CD1c-positive myeloid dendritic cell (primary cell): ENCODE results near the gene LHX1.
A peak's percentile ranks its signal among the peaks of the same experiment; 100 is the strongest.

Experiments
- DNase-seq: peaks from one replicate; pipeline ENCODE4 v3.0.0-alpha.2; 2016; ENCODE audit errors: extremely low spot score

The LHX1 gene

DNA sequence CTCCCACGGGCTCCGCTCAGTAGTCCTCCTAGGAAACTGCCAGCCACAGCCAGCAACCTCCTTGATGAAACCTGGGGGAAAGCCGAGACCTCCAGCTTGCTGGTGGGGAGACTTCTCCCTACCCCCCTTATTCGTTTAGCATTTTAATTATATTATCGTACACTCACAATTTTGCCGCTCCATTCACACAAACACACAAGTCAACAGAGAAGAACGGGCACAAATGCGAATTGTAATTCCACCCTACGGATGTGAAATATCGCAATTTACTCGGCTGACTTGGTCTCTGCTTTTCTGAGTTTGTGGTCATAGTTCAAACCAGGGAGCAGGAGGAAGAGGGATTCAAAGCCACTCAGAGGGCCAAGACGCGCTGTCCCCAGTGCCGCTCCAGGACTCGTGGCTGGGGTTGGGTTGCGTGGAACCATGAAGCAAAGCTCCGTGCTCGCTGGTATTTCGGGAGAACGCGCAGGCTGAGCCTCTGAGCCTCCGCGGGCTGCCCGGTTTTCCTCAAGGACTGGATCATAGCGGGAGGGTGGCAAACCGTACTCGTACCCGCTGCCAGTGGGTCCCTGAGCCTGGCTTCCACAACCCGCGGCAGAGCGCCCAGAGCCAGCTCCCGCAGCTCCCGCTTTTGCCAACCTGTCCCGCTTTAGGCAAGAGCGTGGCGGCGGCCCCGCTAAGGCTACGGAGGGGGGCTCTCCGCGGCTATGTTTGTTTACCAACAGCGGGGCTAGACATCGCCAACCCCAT is 2.0 kb downstream of the LHX1 start:
- no peak for DNase-seq

DNA sequence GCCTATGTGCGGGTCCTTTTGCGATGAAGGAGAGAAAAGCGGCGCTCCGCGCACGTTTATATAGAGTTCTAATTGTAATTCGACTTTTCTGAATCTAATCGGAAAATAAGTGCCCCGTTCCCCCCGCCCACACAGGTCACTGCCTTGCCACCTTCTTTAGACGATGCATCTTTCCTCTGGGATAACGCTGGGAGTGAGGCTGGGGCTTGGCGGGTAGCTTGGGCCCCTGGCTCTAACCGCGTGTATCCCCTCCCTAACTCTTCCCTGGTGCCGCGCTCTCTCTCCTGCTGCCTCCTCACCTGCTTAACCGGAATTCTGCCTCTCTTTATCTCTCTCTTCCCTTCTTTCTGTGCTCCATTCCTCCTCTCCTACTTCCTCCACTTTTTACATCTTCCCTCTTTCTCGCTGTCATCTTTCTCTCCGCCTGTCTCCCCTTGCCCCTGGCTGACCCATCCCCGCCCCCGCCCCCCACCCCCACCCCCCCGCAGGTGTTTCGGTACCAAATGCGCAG is 2.6 kb downstream of the LHX1 start:
- DNase-seq: no peak

DNA sequence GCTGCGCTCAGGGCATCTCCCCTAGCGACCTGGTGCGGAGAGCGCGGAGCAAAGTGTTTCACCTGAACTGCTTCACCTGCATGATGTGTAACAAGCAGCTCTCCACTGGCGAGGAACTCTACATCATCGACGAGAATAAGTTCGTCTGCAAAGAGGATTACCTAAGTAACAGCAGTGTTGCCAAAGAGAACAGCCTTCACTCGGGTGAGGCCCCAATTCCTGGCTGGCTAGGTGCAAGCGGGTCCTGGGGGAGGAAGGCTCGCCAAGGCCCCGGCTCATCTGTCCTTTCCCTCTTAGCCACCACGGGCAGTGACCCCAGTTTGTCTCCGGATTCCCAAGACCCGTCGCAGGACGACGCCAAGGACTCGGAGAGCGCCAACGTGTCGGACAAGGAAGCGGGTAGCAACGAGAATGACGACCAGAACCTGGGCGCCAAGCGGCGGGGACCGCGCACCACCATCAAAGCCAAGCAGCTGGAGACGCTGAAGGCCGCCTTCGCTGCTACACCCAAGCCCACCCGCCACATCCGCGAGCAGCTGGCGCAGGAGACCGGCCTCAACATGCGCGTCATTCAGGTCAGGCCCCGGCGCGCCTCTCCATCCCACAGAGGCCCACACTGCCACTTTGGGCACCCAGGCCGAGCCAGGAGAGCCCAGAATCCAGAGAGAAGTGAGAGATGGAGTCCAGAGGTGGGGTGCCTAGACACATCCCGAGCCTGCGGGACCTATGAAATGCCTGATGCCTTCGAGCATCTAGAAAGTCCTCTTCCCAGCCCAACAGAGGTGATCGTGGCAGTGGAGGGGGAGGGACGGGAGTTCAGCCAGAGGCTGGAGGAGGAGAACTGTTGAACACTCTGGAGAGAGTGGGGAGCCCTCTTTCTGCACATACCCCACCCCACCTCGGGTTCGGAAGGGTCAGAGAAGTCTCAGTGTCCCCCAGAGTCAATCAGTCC is 3.3 kb downstream of the LHX1 start:
- no peak for DNase-seq

DNA sequence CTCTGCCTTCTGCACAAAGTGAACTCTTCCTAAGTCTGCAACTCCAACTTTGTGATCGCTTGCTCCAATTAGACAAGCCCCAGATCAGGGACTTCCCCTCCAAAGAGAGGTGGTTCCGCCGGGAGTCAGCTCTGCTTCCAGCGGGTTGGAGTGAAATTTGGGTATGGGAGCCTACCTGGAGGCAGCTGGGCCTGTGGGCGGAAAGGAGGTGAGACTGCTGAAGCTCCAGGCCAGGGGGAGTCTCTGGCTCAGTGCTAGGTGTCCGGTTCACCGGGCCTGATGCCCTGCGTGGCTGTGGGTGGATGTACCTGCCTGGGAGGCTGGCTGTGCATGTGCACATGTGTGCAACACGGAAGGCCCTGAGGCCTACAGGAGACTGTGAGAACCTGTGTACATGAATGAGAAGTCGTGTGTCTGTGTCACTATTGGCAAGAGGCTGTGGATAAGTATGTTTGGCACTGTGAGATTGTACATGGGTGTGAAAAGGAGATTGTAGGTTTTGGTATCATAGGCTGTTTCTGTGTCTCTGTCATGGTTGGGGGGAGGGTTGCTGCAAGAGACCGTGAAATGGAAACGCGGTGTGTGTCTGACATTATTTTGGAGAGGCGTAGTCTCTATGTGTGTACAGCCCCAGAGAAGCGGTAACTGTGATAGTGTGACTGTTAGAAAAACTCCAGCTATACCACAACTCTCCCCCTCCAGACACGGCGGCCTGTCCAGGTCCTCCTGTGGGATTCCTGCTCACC is 4.2 kb downstream of the LHX1 start:
- no peak for DNase-seq

DNA sequence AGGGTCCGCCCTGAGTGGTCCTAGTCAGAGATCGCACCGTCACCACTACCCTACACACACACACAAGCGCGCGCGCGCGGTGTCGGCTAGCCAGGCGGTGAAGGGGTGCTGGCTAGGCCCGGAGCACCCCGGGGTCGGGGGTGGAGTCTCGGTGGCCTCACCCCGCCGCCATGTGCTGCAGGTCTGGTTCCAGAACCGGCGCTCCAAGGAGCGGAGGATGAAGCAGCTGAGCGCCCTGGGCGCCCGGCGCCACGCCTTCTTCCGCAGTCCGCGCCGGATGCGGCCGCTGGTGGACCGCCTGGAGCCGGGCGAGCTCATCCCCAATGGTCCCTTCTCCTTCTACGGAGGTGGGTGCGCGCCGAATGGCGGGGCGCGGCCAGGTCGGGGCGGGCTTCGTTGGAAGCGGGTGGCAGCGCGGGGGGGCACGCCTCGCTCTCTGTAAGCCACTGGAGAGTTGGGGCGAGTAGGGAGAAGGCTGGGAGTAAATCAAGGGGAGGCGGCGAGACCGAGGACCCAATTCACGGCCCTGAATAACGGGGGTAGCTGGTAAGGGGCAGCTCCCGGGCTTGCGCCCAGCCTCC is 4.8 kb downstream of the LHX1 start:
- no peak for DNase-seq

DNA sequence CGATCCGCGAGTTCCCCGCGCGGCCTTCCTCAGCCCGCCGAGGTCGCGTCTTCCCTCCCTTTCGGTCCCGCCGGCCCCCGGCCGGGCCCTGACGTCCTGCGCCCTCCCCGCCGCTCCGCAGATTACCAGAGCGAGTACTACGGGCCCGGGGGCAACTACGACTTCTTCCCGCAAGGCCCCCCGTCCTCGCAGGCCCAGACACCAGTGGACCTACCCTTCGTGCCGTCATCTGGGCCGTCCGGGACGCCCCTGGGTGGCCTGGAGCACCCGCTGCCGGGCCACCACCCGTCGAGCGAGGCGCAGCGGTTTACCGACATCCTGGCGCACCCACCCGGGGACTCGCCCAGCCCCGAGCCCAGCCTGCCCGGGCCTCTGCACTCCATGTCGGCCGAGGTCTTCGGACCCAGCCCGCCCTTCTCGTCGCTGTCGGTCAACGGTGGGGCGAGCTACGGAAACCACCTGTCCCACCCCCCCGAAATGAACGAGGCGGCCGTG is 5.4 kb downstream of the LHX1 start:
- no peak for DNase-seq

DNA sequence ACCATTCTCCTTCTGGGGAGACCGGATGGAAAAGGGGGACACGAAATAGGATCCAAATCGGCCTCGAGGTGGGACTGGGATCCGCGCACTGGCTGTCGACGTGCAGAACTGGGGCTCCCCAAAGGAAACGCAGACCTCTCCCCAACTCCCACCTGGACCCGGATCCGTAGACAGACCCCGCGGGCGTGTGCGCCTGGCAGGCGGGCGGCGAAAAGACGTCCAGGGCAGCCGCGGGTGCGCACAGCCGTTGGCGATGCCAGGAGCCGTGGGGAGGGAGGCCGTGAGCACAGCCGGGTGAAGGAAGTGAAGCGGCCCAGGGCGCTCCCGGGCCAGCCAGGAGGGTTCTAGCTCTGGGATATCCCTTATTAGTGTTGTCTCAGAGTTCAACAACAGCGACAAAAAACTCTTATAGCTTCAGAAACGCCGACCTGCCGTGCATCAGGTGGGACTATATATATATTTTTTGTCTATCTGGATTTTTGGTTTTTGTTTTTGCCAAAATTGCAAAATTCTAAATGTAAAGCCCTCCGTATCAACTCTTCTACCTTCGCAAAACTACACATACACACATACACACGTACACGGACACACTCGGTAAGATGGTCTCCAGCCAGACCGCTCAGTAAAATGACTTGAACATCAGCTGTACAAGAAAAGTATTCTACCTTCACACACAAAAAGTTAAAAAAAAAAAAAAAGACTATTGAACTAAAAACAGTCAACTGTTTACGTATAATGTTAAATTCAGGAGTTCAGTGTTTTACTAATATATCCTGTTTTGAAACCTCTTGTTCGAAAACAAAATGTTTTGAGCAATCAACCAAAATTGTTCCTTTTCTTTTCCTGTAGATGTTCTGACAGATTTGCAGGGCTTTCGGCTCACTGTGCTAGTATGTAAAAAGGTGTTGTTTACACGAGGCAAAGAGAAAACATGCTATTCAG is 6.2 kb downstream of the LHX1 start:
- DNase-seq: no peak

DNA sequence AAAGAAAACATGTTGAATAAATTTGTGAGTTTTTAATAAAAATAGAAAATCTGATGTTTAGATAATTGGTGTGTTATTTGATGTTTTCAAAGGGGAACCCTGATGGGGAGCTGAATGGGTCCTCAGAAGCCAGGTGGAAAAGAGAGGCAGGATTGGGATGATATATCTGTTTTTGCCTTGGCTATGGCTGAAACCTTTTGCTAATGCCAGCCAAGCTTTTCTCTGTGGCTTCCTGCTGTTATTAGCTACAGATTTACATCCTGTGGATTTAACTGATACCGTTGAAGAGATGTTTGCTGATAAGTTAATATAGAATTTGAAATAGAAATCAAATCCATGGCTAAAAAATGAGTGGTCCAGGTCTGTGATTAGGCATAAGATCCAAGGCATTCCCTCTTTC is 7.3 kb downstream of the LHX1 start:
- DNase-seq: no peak

DNA sequence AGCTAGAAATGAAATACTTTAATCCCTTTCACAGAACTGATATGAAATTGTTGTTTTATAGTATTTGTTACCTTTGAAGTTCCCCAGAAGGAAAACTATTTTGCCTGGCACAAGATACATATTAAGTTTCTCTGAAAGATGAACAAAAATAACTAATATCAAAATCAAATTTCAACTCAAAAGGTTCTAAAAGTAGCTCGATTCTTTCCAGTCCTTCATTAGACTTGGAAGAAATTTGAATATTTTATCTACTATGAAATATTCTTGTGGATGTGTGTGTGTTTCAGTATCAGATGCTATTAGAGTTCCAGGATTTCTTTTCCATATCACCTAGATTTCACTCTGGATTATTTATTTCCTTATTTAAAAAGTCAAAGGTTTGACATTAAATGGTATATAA is 7.9 kb downstream of the LHX1 start:
- no peak for DNase-seq

DNA sequence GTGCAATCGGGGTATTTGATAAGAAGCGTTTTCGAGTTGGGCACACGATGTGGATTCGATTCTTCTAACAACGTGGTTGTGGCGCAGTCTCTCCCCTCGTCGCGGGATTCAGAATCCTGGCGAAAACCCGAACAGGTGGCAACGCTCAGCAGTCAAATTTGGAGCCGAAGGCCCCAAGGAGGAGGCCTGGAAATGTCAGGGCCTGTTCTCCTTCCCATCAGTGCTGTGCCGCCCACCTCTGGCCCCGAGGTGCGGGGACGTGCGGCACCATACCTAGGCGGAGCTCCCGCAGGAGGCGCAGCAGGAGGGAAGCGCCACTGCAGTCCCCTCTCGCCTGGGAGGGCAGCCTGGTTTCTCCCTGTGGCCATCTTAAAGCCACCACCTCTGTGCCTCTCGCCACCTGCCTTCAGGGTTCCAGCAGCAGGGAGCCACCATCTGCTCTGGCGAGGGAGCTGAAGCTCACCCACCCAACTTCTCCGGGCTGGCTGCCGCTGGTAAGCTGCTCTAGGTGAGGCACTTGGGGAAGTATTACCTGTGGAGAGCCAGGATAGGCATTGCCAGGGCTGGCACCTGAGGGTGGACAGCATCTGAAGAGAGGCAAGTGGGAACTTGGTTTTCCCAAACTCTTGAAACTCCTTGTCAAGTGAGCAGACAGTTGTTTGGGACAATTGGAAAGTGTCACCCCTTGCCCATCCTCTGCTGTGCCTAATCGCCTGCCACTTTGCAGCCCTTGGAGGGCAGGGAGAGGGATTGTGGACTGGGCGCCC is 8.9 kb downstream of the LHX1 start:
- DNase-seq: no peak

DNA sequence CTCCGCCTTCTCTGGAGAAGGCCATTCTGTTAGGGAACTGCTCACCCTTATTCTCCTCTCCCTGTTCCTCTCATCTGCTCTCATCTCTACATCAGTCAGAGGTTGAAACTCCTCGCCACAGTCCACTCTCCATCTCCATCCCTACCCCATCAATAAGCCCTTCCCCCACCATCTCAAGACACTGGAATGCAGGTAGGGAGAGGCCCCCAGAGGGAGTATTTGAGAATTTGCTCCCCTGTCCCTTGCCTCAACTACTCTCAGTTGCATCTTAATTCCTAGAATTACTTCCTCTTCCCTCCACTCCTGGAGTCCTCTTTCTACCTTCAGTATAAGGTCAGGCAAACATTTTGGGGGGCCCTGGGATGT is 9.4 kb downstream of the LHX1 start:
- no peak for DNase-seq

DNA sequence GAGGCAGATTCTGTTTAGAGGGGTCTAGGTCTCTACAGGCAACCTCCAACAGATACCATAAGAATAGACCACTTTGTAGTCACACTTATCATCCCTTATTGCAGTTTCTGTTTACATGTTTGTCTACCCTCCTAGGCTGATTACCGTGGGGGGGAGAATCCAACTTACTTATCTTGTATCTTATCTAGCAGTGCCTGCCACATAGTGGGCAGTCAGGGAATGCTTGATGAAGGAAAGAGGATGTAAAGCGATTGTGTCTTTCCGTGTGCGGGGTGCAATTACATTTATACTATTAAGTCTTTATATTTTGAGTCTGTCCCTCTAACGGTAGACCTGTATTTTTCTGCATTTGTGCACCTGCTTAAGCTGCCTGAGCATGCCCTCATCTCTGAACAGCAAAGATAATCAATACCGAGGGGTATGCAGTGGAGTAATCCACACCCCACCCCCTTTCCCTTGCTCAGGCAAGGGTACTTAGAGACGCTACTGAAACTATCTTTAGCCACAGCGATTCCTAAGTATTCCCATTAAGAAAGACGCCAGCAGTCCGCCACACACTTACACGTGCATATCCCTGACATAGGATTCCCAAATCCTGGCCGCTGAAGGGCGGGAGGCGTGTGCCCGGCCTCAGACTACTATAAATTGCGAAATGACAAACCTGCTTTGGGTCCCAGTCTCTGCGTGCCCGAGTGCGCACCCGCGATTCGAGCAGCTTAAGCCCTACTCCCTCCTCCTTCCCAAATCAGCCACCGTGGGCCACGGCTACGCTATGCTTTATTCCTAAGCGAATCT is 10.8 kb downstream of the LHX1 start:
- DNase-seq: no peak

DNA sequence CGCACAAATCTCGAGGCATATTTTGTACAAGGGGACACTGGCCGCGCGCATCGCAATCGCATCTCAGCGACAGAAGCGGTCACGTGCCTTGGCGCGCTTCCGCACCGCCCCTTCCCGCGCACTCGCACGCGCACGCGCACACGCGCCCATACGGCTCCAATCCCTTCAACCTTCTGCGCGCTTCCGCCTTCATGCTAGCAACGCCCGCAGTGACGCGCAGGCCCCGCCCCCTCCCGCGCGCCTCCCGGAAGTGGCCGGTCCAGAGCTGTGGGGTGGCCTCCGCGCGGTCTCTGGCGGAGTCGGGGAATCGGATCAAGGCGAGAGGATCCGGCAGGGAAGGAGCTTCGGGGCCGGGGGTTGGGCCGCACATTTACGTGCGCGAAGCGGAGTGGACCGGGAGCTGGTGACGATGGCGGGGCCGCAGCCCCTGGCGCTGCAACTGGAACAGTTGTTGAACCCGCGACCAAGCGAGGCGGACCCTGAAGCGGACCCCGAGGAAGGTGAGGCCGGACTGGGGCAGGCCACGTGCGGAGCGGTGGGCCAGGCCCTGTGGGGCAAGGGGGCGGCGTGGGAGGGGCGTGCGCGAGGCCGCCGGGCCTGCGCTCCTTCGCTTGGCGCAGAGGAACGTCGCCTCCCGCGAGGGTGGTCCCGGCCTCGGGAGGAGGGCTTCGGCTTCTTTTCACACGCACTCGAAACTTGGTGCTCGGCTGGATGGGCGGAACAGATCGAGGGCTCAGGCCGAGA is 11.6 kb downstream of the LHX1 start, which contains the start of gene AATF:
AATF (plus strand) TSS at position 238 of the 744 bp plus-strand sequence; CDS start at position 410, 172 bp downstream.
- DNase-seq: peak; percentile 99

DNA sequence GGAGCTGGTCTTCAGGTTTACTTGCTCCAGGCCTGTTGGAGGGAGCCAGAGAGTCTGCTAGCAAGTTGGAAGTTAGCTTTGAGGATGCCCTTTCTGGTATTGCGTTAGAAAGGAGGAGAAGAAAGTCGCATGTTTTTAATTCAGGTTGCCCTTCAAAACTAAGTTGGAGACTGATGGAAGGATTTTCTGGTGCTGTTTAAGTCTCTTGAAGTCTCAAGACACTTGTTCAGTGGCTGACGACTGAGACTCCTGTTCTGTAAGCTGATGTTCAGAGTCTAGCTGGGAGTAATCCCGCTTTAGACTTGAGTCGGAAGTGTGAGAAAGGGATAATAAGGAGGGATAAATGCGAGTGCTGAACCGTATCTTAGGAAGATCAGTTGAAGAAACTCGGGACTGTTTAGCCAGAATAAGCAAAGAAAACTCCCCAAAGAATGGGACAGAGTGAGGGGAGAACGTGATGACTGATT is 12.2 kb downstream of the LHX1 start:
- no peak for DNase-seq

DNA sequence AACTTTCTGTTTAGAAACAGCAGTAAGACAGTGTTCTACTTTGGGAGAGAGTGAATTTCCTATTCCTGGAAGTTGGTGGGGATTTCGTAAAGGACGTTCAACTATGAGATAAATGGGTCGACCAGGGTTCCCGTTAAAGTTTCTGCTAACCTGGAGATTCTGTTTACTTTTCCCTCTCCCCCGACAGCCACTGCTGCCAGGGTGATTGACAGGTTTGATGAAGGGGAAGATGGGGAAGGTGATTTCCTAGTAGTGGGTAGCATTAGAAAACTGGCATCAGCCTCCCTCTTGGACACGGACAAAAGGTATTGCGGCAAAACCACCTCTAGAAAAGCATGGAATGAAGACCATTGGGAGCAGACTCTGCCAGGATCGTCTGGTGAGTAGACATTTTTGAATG is 12.8 kb downstream of the LHX1 start:
- no peak for DNase-seq

DNA sequence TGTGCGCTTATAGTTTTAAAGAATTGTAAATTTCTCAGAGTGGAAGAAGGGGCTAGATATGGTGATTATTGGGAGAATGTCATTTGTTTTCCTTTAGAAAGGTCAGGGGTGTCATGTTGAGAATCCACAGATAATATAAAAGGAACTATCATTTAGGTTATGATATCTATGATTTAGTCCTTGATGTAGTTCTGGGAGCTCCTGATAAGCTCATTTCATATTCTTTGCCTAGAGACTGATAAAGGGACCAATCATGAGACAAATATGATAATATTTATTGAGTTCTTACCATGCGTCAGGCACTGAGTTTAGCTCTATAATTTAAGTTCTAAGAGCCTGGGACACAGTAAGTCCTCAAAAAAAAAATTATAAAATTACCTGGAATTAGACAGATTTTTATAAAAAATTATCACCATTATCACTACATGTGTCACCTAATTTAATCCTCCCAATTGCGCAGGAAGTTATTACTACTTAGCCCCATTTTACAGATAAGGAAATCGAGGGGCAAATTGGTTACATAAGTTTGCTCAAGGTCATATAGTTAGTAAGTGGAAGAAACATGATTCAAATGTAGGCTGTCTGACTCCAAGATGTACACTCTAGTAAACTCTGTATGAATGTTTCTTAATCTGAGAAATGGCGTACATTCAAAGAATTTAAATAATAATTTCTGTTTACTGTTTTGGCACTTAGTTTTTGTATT is 14.0 kb downstream of the LHX1 start:
- no peak for DNase-seq

DNA sequence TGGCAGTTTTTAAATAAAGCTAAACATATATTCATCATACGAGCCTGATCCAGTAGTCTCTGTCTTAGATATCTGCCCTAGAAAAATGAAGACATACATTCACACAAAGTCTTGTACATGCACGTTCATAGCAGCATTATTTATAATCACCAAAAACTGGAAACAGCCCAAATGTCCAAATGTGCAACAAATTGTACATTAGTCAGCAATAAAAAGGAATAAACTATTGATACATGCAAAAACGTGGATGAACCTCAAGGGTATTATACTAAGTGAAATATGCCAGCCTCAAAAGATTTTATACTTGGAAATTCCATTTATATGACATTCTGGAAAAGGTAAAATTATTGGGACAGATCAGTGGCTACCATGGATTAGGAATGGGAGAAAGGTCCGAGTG is 34.2 kb downstream of the LHX1 start:
- DNase-seq: no peak
